Naive B cell (primary cell): ENCODE data around the gene TRIM29. TPM values are rescaled to one million over a fixed set of nuclear protein-coding genes. Genes with fewer than 3 reads are reported as not detected.
"Not testable (repeated sequence)": the region's sequence is repeated elsewhere in the genome, so short reads cannot be mapped to it uniquely, and the experiment has no call there.

Experiments
- ATAC-seq, 2 donors: fragments of 150-1000 bp; cut with Tn5 transposase; 2 replicates each; pipeline ENCODE4 v1.10.0; 2021; ENCODE audit warnings: low read depth in 2 of 2, mild to moderate bottlenecking in 2 of 2, moderate library complexity in 2 of 2
- DNase-seq: peaks from one replicate; pipeline ENCODE4 v3.0.0; 2022
- H3K27ac Mint-ChIP-seq, 6 donors: one replicate each; pipeline ENCODE4 v1.8.0; 2020 to 2022; ENCODE audit warnings: mild to moderate bottlenecking in 6 of 6, mixed read lengths in 6 of 6, moderate library complexity in 5 of 6, inconsistent platforms in 2 of 6
- H3K27me3 Mint-ChIP-seq, 3 donors: one replicate each; pipeline ENCODE4 v1.8.0; 2021 to 2022; ENCODE audit warnings: mixed read lengths in 3 of 3, mild to moderate bottlenecking in 1 of 3
- H3K36me3 Mint-ChIP-seq, 2 donors: one replicate each; pipeline ENCODE4 v1.8.0; 2020 to 2022; ENCODE audit warnings: mixed read lengths in 2 of 2, inconsistent platforms in 1 of 2, mild to moderate bottlenecking in 1 of 2
- H3K4me1 Mint-ChIP-seq, 3 donors: one replicate each; pipeline ENCODE4 v1.8.0; 2020 to 2022; ENCODE audit warnings: mixed read lengths in 3 of 3, inconsistent platforms in 1 of 3, mild to moderate bottlenecking in 1 of 3, moderate library complexity in 1 of 3
- H3K4me3 Mint-ChIP-seq, 8 donors: one replicate each; pipeline ENCODE4 v1.8.0; 2020 to 2022; ENCODE audit warnings: mild to moderate bottlenecking in 8 of 8, mixed read lengths in 8 of 8, moderate library complexity in 8 of 8, inconsistent platforms in 2 of 8
- H3K9me3 Mint-ChIP-seq, 7 donors: one replicate each; pipeline ENCODE4 v1.8.0; 2020 to 2022; ENCODE audit warnings: mixed read lengths in 7 of 7, mild to moderate bottlenecking in 5 of 7, inconsistent platforms in 2 of 7, moderate library complexity in 1 of 7
- polyA plus RNA-seq, 6 donors: library from polyadenylated mRNA; unstranded; fragments of 300-500 nt; fragmentation: Illumina TruSeq; gene quantifications; one replicate each; pipeline ENCODE4 v1.2.3, GENCODE V29; 2021; ENCODE audit warnings: low read depth in 6 of 6

The TRIM29 gene
- polyA plus RNA-seq, 6 donors from 2014 or later = not detected

GRCh38 chr11:120180063-120180462, 42.1 kb upstream of the TRIM29 start:
- H3K4me1 Mint-ChIP-seq, H3K36me3 Mint-ChIP-seq, ATAC-seq, H3K27ac Mint-ChIP-seq, DNase-seq, H3K9me3 Mint-ChIP-seq: not testable (repeated sequence)
- Mint-ChIP-seq H3K4me3 (peak overlapping the region in 1 of 8 donors; percentile 74), H3K27me3 (peaks cover 14 to 44% (median 41%) of the 10 kb centered on the region in 3 donors)

- Mint-ChIP-seq H3K4me1 (peaks cover 0 to 4% (median 0%) of the 10 kb centered on the region in 3 donors), H3K27me3 (peaks cover 22 to 48% (median 43%) of the 10 kb centered on the region in 3 donors), H3K36me3 (no peaks in the 10 kb centered on the region), H3K4me3 (no peak overlapping the region), H3K27ac (no peak overlapping the region), H3K9me3 (peaks cover 0 to 2% (median 0%) of the 10 kb centered on the region in 7 donors)
- DNase-seq (no peak), ATAC-seq (no peak)
Measured at GRCh38 chr11:120179057-120179672, 41.3 kb upstream of the TRIM29 start.

GRCh38 chr11:120178561-120179056, 40.7 kb upstream of the TRIM29 start:
- Mint-ChIP-seq H3K27ac (no peak overlapping the region), H3K4me1 (peaks cover 0 to 4% (median 0%) of the 10 kb centered on the region in 3 donors), H3K36me3 (no peaks in the 10 kb centered on the region), H3K27me3 (peaks cover 24 to 49% (median 48%) of the 10 kb centered on the region in 3 donors), H3K4me3 (no peak overlapping the region), H3K9me3 (peaks cover 0 to 2% (median 0%) of the 10 kb centered on the region in 7 donors)
- no peak for ATAC-seq
- no peak for DNase-seq

- DNase-seq (no peak), ATAC-seq (no peak)
- peaks cover 0 to 2% (median 0%) of the 10 kb centered on the region in 7 donors for H3K9me3 Mint-ChIP-seq
- H3K27me3 Mint-ChIP-seq = peaks cover 42 to 70% (median 69%) of the 10 kb centered on the region in 3 donors
- no peak overlapping the region for H3K4me3 Mint-ChIP-seq
- H3K27ac Mint-ChIP-seq = no peak overlapping the region
- H3K36me3 Mint-ChIP-seq = no peaks in the 10 kb centered on the region
- peaks cover 0 to 15% (median 8%) of the 10 kb centered on the region in 3 donors for H3K4me1 Mint-ChIP-seq
Measured at GRCh38 chr11:120174866-120175265, 37.0 kb upstream of the TRIM29 start.

GRCh38 chr11:120173807-120174206, 35.9 kb upstream of the TRIM29 start:
- ATAC-seq = no peak
- H3K27ac Mint-ChIP-seq = no peak overlapping the region
- peaks cover 0 to 2% (median 0%) of the 10 kb centered on the region in 7 donors for H3K9me3 Mint-ChIP-seq
- no peak for DNase-seq
- H3K36me3 Mint-ChIP-seq = no peaks in the 10 kb centered on the region
- H3K4me1 Mint-ChIP-seq = peaks cover 4 to 20% (median 6%) of the 10 kb centered on the region in 3 donors
- no peak overlapping the region for H3K4me3 Mint-ChIP-seq
- H3K27me3 Mint-ChIP-seq = peaks cover 38 to 71% (median 61%) of the 10 kb centered on the region in 3 donors

GRCh38 chr11:120173019-120173705, 35.2 kb upstream of the TRIM29 start:
- peaks cover 43 to 77% (median 65%) of the 10 kb centered on the region in 3 donors for H3K27me3 Mint-ChIP-seq
- DNase-seq (no peak), ATAC-seq (no peak)
- peak overlapping the region in 1 of 6 donors; percentile 90 for H3K27ac Mint-ChIP-seq
- H3K4me1 Mint-ChIP-seq = peaks cover 4 to 24% (median 6%) of the 10 kb centered on the region in 3 donors
- H3K4me3 Mint-ChIP-seq = no peak overlapping the region
- no peaks in the 10 kb centered on the region for H3K36me3 Mint-ChIP-seq
- peaks cover 0 to 2% (median 0%) of the 10 kb centered on the region in 7 donors for H3K9me3 Mint-ChIP-seq

GRCh38 chr11:120172054-120172911, 34.4 kb upstream of the TRIM29 start:
- Mint-ChIP-seq H3K4me3 (peak overlapping the region in 1 of 8 donors; percentile 37), H3K27me3 (peaks cover 52 to 86% (median 74%) of the 10 kb centered on the region in 3 donors), H3K27ac (peak overlapping the region in 1 of 6 donors; percentile 90), H3K4me1 (peaks cover 4 to 24% (median 6%) of the 10 kb centered on the region in 3 donors), H3K36me3 (no peaks in the 10 kb centered on the region), H3K9me3 (peaks cover 0 to 2% (median 0%) of the 10 kb centered on the region in 7 donors)
- DNase-seq = peak; percentile 21
- ATAC-seq = peak; percentile 27 to 35

- Mint-ChIP-seq H3K27ac (no peak overlapping the region), H3K9me3 (peaks cover 0 to 12% (median 10%) of the 10 kb centered on the region in 7 donors), H3K4me3 (no peak overlapping the region), H3K36me3 (peaks cover 0 to 10% of the 10 kb centered on the region in 2 donors), H3K4me1 (peaks cover 4 to 24% (median 6%) of the 10 kb centered on the region in 3 donors), H3K27me3 (peaks cover 59 to 95% (median 87%) of the 10 kb centered on the region in 3 donors)
- ATAC-seq = no peak
- no peak for DNase-seq
Measured at GRCh38 chr11:120170741-120171261, 32.9 kb upstream of the TRIM29 start.

- Mint-ChIP-seq H3K4me3 (no peak overlapping the region), H3K27ac (no peak overlapping the region), H3K27me3 (peaks cover 61 to 95% (median 87%) of the 10 kb centered on the region in 3 donors), H3K4me1 (peaks cover 4 to 24% (median 6%) of the 10 kb centered on the region in 3 donors), H3K36me3 (peaks cover 0 to 17% of the 10 kb centered on the region in 2 donors), H3K9me3 (peaks cover 3 to 19% (median 17%) of the 10 kb centered on the region in 7 donors)
- DNase-seq = no peak
- ATAC-seq = no peak
Measured at GRCh38 chr11:120169981-120170698, 32.2 kb upstream of the TRIM29 start.

- ATAC-seq = peak; percentile 53 to 63
- Mint-ChIP-seq H3K27ac (no peak overlapping the region), H3K4me3 (peak overlapping the region; percentile 15 to 79 (median 61)), H3K36me3 (peaks cover 0 to 23% of the 10 kb centered on the region in 2 donors), H3K27me3 (peaks cover 58 to 93% (median 82%) of the 10 kb centered on the region in 3 donors), H3K4me1 (peaks cover 4 to 24% (median 6%) of the 10 kb centered on the region in 3 donors), H3K9me3 (peaks cover 3 to 29% (median 25%) of the 10 kb centered on the region in 7 donors)
- peak; percentile 19 for DNase-seq
Measured at GRCh38 chr11:120168960-120169681, 31.2 kb upstream of the TRIM29 start.

- H3K9me3 Mint-ChIP-seq = peaks cover 3 to 35% (median 25%) of the 10 kb centered on the region in 7 donors
- peaks cover 0 to 23% of the 10 kb centered on the region in 2 donors for H3K36me3 Mint-ChIP-seq
- ATAC-seq (no peak), DNase-seq (no peak)
- peak overlapping the region in 7 of 8 donors; percentile 26 to 79 (median 63) for H3K4me3 Mint-ChIP-seq
- peaks cover 56 to 89% (median 74%) of the 10 kb centered on the region in 3 donors for H3K27me3 Mint-ChIP-seq
- no peak overlapping the region for H3K27ac Mint-ChIP-seq
- H3K4me1 Mint-ChIP-seq = peaks cover 4 to 24% (median 6%) of the 10 kb centered on the region in 3 donors
Measured at GRCh38 chr11:120168108-120168959, 30.4 kb upstream of the TRIM29 start.
